HG02840 (cell line): ENCODE results near the gene TRIM45.
"Not testable (repeated sequence)": the region's sequence is repeated elsewhere in the genome, so short reads cannot be mapped to it uniquely, and the experiment has no call there.

ENCODE experiments used
- ATAC-seq: cut with Tn5 transposase; IDR thresholded peaks from one replicate; pipeline ENCODE4 v1.9.1; 2021; ENCODE audit warnings: mild to moderate bottlenecking, moderate library complexity, moderate number of reproducible peaks; ENCODE audit not compliant: unreplicated experiment, low FRiP score

Gene TRIM45

DNA sequence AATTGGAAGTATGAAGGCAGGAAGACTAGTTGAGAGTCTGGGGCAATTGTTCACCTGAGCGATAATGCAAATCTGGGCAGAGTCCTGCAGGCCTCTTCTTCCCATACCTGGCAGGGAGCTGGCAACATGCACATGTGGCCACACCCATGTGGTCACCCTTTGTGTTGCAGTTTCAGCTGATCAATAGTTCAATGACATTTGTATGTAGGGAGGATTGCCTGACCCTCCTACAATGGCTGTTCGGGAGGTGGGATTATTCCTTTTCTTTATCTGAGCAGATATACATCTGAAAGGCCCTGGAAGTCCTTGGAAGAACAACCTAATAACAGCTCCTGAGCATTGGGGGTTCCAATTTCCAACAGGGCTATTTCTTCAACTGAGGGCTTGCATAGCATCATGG, 15.2 kb upstream of the TRIM45 start:
- no peak for ATAC-seq

DNA sequence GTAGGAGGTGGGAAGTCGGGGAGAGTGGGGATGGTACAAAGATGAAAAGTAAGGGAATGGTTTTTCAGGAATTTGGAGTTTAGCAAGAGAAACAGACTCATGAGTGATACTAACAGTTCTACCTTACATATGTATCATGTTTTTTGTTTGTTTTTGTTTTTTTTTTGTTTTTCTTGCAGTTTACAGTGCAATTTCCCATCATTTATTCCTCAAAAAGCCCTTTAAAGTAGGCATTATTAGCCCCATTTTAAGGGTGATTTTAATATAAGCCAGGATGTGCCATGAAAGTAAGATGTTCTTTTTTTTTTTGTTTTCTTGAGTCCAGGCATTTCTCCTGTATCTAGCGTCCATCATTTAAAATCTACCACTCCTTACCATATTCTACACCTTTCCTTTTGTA, 13.8 kb upstream of the TRIM45 start:
- no peak for ATAC-seq

DNA sequence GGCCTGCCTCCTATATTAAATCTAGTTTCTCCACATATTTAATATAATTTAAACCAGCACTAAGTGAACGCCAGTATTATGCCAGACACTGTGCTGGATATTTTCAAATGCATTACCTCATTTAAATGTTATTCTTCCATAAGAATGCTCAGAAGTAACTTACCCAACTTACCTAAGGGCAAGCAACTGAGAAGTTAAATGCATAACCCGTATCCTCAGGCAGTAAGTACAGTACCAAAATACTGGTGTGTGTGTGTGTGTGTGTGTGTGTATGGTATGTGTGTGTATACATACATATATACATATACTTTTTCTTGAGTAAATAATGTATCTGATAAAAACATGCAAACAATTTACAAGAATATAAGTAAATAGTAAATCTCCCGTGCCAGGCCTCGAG, 9.0 kb upstream of the TRIM45 start:
- ATAC-seq: no peak

DNA sequence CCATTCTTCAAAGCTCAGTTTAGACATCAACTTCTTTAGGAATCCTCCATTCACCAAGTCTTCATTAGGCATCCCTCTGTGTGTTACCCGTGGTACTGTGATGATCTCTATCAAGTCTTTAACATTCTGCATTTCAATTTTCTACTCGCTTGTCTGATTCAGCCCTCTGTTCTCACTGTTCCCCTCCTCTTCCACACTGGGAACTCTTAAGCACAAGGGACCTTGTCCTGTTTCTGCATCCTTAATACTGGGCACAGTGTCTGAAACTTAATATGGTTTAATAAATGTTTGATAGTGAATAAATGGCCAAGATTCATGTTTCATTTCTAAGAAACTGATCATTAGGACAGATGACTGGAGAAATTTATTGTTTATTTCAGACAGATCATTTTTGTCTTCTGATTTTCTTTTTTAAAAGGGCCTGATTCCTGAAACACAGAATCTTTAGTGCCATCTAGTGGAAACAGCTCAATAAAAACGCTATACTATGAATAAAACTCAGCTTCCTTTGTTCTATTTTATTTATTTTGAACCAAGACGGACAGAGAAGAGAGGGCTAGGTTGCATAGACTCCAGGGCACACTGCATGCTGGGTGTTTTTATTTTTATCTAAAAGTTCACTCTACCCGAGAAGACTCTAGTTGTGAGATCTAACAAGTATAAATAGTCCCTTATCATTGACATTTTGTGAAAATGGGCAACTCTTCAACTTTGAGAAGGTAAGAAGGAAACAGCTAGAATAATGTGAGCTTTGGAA, 7.0 kb upstream of the TRIM45 start:
- ATAC-seq: no peak

DNA sequence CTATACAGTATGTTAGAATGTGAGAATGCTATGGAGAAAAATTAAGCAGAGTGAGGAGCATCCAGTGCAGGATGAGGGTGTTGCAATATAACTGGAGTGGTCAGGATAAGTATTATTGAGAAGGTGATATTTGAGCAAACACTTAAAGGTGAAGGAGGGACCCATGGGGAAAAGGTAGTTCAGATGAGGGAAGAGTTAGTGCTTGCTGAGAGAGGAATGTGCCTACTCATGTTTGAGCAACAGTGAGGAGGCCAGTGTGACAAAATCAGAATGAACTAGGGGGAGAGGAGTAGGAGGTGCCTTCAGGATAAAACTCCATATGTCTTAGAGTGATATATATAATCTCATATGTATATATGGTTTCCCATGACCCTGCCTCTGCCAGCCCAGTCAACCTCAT, 6.2 kb upstream of the TRIM45 start:
- no peak for ATAC-seq

DNA sequence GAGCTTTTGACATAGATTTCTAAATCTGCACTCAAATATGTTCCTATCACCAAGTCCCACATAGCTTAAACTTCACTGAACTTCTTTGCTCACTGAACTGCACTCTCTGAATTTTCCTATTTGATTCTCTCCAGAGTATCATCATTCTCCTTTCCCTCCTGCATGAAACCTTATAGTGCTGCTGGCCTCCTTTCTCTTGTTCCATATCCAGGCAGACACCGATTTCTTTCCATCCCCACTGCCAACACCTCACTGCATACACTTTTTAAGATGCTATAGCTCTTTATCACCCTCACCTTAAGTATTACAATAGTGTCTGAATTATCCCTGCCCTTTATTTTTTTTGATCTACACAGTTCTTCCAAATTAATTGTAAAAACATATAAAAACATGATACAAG, 3.1 kb upstream of the TRIM45 start:
- ATAC-seq: no peak

DNA sequence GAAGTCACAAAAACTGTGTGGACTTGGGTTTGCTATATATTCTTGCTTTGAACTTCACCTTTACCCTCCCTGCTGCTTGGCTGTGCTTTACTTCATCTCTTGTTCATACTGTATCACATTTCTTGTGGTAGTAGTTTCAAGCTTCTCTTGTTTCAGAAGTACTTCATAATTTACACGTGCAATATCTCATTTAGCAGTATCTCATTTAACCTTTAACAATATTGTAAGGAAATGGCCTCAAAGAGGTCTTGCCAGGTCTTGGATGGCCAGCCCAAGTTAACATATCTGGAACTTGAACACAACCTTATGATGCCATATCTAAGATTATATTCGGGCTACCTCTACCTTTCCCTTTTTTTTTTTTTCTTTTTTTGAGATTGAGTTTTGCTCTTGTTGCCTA, 1.7 kb upstream of the TRIM45 start:
- ATAC-seq: no peak

DNA sequence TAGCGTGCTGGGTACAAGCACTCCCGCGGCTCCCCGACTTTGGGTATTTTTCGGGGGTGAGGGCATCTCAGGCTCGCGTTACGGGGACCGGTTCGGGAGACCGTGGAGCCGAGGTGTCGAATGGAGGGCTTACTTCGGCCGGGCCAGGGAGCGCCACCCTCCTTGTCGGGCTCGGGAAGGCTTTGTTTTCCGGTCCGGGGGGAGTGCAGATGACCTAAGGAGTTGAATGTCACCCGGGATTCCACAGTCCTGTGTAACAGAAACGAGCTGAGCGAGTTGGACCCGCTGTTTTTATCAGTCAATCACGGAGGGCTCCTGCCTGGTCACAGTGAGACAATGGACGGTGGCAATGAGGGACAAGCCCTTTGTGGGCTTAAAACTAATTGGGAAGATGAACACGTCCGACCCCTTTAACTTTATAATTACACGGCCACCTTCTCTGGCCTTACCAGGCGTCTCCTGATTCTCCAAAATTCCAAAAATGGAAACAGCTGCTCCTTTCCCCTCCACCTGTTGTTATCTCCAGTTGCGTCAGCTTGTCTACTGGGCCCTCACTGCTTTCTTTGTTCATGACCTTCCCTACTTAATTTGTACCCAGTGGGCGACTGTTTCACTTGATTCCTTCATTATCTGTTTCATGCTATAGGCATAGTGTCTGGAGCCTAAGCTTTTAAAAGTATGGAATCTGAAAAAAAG, 929 bp upstream of the TRIM45 start:
- no peak for ATAC-seq

DNA sequence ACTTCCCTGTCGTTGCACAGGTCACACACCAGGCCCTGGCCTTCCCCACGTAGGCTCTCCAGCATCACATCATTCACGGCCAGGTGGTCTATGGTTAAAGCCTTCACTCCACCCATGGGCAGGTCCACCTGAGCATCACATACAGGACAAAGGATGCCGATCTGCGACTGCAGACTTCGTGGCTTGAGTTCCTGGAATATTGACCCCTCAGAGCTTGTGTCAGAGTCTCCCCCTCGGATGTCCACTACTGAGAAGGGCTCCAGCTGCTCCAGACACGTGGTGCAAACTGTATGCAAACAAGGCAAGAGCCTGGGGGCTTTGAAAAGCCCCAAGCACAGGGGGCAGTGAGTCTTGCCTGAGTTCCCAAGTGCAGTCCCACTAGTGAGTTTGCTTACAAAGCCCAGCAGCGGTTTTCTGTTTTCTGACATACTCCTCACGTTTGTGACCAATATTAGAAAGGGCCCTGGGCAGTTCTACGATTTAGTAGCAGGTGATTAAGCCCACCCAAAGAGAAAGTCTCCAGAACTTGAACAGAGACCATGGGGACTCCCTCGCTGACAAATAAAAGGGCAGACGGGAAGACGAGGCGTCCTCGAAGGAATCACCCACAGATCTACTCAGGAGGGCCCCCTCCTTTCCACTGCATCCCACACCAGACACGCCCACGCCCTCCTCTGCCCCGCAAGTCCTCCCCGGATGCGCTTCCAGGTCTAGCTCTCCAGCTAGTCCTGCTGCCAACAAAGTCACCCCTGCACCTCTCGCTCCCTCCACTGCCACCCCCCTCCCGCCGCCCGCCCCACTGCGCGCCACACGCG, 568 bp downstream of the TRIM45 start:
- ATAC-seq: no peak

DNA sequence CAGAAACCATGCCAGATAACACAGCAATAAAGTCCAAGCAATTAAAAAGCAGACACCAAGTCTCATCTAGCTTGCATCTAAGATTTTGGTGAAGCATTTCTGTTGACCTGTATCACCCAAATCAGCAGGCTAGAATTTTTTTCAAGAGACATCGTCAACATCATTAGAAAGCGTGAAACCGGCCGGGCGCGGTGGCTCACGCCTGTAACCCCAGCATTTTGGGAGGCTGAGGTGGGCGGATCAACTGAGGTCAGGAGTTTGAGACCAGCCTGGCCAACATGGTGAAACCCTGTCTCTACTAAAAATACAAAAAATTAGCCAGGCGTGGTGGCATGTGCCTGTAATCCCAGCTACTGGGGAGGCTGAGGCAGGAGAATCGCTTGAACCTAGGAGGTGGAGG, 2.4 kb downstream of the TRIM45 start:
- ATAC-seq: not testable (repeated sequence)

DNA sequence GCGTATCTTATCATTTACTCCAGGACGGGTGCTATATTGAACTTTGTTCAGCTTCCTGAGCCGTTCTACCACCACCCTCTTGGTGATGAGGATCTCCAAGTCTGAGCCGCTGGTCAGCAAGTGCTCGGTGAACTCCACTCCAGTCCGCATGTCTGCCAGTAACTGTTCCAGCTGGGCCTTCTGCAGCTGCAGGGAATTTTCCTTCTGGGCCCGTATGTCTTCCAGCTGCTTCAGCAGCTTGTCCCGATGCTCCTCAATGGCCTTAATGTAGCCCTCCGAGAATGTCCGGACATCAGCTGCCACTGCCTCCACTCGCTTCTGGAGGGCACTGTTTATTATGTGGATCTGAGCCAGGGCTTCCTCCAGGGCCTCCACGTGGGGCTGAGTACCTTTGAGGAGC, 3.4 kb downstream of the TRIM45 start:
- ATAC-seq: no peak

DNA sequence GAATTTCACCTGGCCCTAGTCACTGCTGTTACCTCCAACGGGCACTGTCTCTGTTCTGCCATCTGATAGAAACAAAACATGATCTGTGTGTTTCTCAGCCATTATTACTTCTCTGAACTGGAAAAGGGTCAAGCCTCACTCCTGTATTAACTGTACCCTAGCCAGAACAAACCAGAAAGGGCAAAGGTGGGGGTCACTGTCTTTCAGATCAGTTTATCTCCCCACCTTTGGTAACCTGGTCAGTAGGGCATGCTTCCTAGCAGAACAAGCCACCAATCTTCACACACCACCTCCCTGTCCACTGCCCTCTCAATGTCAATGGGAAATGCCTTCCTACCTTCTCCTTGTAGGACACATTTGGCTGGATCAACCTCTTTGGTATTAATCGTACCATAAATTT, 3.9 kb downstream of the TRIM45 start:
- no peak for ATAC-seq

DNA sequence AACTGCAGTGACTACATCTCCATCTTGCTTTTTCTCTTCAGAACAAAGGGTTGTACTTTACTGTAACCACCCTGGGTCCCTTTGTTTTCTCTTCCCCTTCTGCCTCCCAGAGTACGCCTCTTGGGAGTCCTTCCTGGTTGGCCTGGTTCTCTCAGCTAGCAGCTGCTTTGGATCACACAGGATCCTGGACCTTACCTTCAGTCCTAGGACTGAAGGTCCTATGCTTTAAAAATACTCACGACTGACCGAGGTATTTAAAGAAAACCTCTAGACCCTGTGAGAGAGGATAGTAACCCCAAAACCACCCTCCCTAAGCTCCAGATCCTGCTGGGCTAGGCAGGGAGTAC, 4.8 kb downstream of the TRIM45 start:
- no peak for ATAC-seq

DNA sequence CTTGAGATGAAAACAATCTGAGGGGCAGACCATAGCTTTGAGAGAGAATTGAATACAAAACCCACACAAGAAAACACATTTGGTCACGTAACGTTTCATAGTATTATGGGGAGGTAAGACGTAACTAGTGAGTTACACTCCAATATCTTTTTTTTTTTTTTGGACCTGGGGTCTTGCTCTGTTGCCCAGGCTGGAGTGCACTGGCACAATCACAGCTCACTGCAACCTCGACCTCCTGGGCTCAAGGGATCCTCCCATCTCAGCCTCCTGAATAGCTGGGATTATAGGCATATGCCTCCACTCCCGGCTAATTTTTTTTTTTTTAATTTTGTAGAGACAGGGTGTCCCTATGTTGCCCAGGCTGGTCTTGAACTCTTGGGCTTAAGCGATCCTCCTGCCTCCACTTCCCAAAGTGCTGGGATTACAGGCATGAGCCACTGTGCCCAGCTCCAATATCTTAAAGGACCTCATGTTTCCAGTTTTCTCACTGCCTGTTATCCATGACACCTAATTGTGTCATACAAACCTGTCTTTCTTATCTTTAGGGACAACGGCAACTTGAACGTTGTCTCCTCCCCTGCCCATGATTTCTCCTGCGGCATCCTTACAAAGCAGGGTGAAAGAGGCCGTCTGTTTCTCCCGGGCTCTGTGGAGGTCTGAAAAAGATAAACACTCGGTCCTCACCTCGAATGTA, 5.3 kb downstream of the TRIM45 start:
- ATAC-seq: no peak

DNA sequence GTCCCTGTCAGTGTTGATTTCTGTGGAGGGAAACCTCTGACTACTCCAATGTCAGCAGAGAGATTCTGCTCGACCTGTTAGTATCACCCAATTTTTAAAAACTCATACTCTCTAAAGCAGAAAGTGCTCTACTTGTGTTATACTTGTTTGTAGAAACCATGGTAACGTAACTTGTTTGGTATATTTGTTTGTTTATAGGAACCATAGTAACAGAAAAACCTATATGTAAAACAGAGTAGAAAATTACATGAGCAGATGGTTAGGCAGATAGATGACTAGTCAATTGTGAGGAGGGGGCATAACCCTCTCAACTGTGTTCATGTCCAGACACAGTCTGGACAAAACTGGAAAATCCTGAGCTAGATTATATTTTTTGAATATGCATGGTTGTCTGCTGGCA, 6.7 kb downstream of the TRIM45 start:
- no peak for ATAC-seq

DNA sequence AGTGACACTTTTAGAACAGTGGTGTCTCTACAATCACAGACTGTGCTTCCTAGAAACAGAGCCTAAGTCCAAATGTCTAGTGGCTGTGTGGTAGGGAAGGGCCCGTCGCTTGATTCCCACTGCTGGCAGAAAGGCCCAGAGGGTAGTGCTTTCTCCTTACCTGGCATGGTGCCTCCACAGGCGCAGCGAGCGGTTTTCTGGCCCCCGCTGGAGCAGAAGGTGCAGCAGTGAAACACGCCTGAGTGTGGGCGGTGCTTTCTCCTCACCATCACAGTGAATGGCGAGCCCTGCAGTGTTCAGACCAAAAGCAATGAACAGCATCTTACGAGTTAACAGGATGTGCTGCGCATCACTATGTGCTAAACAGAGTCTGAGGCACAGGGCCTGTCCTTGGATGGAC, 8.3 kb downstream of the TRIM45 start:
- no peak for ATAC-seq

DNA sequence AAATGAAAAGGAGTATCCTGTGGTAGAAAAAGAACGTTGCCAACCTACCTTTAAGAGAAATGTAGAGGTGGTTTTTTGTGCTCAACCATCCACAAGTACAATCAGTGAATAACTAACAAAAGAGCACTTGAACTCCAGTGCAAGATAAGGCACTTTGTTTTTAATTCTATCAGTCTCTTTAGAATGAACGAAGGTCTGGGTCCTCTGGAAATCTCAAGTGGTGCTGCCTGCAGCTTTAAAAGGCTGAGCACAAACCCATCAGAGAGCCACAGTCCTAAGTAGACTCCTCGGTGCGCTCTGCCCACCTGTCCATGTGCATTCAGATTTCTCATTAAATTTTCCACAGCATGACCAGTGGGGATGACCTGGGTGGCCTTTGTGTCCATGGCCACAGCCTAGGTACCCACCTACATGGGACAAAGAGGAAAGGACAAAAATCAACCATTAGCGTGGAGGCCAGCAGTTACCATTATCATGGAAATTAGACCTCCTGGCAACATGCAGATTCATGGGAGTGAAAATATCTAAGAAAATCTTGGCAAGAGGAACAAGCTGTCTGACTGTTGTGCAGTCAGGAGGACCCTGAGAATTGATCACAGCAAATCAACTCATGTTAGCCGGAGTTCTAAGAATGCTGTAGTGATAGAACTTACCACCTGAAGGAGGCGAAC, 9.4 kb downstream of the TRIM45 start:
- no peak for ATAC-seq

DNA sequence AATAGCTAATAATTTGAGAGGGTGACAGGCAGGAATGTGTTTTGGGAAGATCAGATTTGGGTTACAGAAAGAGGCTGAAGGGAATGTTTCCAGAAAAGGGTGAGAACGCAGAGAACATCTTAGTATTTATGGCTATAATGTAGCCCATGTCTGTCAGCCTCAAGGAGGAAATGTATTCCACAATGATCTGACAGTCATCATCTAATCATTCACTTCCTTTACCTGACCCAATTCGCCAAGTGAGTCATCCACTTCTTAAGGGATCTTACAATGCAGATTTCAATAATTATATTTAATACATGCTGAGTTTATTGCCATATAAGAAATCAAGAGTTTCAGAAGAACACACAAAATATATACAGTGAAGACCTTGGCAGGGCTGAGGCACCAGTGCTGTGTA, 10.8 kb downstream of the TRIM45 start:
- ATAC-seq: no peak

DNA sequence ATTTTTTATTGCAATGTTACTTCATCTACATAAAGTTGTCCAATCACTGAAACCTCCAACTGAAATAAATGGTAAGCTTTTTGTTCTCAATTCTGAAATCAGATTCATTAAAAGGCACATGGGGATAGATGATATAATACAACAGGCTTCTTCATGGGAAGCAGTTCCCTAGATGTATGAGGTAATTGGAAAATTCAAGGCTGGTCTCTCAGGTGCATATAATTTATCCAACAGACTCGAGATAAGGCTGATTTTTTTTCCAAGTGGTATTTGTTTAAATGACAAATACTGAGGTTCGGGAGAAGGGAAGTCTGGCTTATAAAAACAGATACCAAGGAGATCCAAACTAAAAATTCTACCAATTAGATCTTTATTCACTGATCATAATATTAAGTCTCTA, 14.2 kb downstream of the TRIM45 start:
- ATAC-seq: no peak

DNA sequence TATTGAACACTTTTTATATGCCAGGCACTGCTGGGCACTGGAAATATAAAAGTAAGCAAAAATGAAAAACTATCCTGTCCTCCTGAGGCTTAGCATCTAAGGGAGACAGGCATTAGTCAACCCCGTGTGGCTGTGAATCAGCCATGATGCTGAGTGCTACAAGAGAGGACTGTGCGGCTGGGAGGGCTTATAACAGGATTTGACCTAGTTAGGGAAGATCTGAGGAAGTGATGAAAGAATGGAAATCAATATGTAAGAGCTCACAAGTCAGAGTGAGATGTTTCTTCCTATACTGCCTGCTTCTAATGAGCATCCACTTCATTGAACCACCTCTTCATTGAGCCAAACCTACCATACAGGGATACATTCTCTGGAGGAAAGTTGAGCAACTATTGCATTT, 15.1 kb downstream of the TRIM45 start:
- no peak for ATAC-seq
